T-cell (primary cell): ENCODE results near the gene ACIN1. TPM values are rescaled to one million over a fixed set of nuclear protein-coding genes. Genes with fewer than 3 reads are reported as not detected.

Experiments
- ATAC-seq, 4 experiments: fragments of 200-7000 bp in 3 of 4; fragments of 150-1000 bp in 1 of 4; cut with Tn5 transposase; replicated peaks in 1 of 4; 1 replicate in 3 of 4; 2 replicates in 1 of 4; pipeline ENCODE4 v1.10.0; 2021; ENCODE audit warnings: moderate library complexity in 3 of 4, mild to moderate bottlenecking in 2 of 4, moderate number of reproducible peaks in 1 of 4
- CTCF ChIA-PET, 2 donors: fragments of 300-600 bp; sonication (Branson Sonifier 250); formaldehyde crosslinking; loops; one replicate each; lab custom pipeline; 2022; ENCODE audit warnings: antibody characterized with exemption in 2 of 2; lab: Charles Lee
- POLR2A ChIA-PET, 2 donors: fragments of 300-600 bp; sonication (Branson Sonifier 250); formaldehyde crosslinking; loops; one replicate each; lab custom pipeline; 2022; ENCODE audit warnings: antibody characterized with exemption in 2 of 2; lab: Charles Lee
- DNase-seq, 35 experiments: peaks; one replicate each; pipeline versions ENCODE4 v3.0.0 to v3.0.0-alpha.2; 2013 to 2023
- H3K27ac ChIP-seq: one replicate; pipeline ENCODE4 v1.5.1; 2013; ENCODE audit warnings: low read length
- H3K27me3 ChIP-seq, 2 experiments: replicated peaks in 1 of 2; 1 replicate in 1 of 2; 2 replicates in 1 of 2; pipeline versions ENCODE4 v1.6.1 to v1.7.0; 2013; ENCODE audit warnings: low read length in 1 of 2, mixed read lengths in 1 of 2; ENCODE audit not compliant: control insufficient read depth in 2 of 2, insufficient read depth in 2 of 2; ENCODE audit errors: extremely low read depth in 1 of 2
- H3K36me3 ChIP-seq, 2 donors: 1 replicate in 1 of 2; 2 replicates in 1 of 2; pipeline versions ENCODE4 v1.6.1 to v1.7.0; 2013; ENCODE audit warnings: low read length in 1 of 2; ENCODE audit not compliant: control insufficient read depth in 2 of 2, insufficient read depth in 1 of 2; ENCODE audit errors: extremely low read depth in 1 of 2
- H3K4me1 ChIP-seq, 2 experiments: 1 replicate in 1 of 2; 2 replicates in 1 of 2; pipeline versions ENCODE4 v1.6.1 to v1.7.0; 2013; ENCODE audit warnings: low read length in 2 of 2, mixed read lengths in 1 of 2; ENCODE audit not compliant: insufficient read depth in 2 of 2, control insufficient read depth in 1 of 2; ENCODE audit errors: extremely low read depth in 1 of 2
- H3K4me3 ChIP-seq, 2 donors: 1 replicate in 1 of 2; 2 replicates in 1 of 2; pipeline versions ENCODE4 v1.5.1 to v1.7.0; 2013; ENCODE audit warnings: mild to moderate bottlenecking in 2 of 2, low read length in 1 of 2, moderate library complexity in 1 of 2; ENCODE audit not compliant: control insufficient read depth in 1 of 2; ENCODE audit errors: extremely low read depth in 1 of 2
- H3K9me3 ChIP-seq: 2 replicates; pipeline ENCODE4 v1.7.0; 2013
- H3K27ac Mint-ChIP-seq, 2 donors: one replicate each; pipeline ENCODE4 v1.8.0; 2020 to 2021; ENCODE audit warnings: mild to moderate bottlenecking in 2 of 2, mixed read lengths in 2 of 2
- H3K27me3 Mint-ChIP-seq, 2 donors: one replicate each; pipeline ENCODE4 v1.8.0; 2021 to 2022; ENCODE audit warnings: mixed read lengths in 2 of 2
- H3K36me3 Mint-ChIP-seq: one replicate; pipeline ENCODE4 v1.8.0; 2021; ENCODE audit warnings: mixed read lengths
- H3K4me1 Mint-ChIP-seq, 3 donors: one replicate each; pipeline ENCODE4 v1.8.0; 2020 to 2022; ENCODE audit warnings: mixed read lengths in 3 of 3, mild to moderate bottlenecking in 1 of 3
- H3K4me3 Mint-ChIP-seq, 3 donors: one replicate each; pipeline ENCODE4 v1.8.0; 2020 to 2022; ENCODE audit warnings: mild to moderate bottlenecking in 3 of 3, mixed read lengths in 3 of 3, moderate library complexity in 3 of 3
- H3K9me3 Mint-ChIP-seq, 3 donors: one replicate each; pipeline ENCODE4 v1.8.0; 2020 to 2022; ENCODE audit warnings: mixed read lengths in 3 of 3
- WGBS: methylation state at CpG from one replicate; pipeline ENCODE4 v1.1.5; 2013; ENCODE audit warnings: missing lambda C conversion rate; ENCODE audit not compliant: insufficient coverage; 5-methylcytosine and 5-hydroxymethylcytosine counted together
- total RNA-seq, 35 experiments: library from RNA in 6 of 35; stranded (reverse) in 6 of 35; fragments of 120-200 nt in 1 of 35; gene quantifications; one replicate each; pipeline versions ENCODE4 v1.2.1 to v1.2.4 and lab custom pipeline; 2013 to 2026

ACIN1 gene
- total RNA-seq, 5 donors from 2014 or later (not counting 1 experiment from before 2014, with no cell fraction given): 277 to 326 (median 290) TPM

DNA sequence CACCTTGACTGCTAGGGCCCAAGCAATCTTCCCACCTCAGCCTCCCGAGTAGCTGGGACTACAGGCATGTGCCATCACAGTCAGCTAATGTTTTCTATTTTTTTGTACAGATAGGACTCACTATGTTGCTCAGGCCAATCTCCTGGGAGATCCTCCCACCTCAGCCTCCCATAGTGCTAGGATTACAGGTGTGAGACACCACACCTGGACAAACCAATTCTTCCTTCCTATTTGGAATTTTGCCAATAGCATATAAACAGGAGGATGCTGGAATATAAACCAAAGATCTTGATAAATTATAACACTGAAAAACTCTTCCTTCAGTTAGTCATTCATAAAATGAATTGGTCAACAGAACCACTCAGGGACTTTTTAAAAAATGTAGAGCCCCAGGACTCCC, 8.4 kb downstream of the ACIN1 start:
- ChIA-PET POLR2A (no interaction called here), CTCF (interaction anchor here (0.6 to 1.8 kb wide), 4 partner anchors 9 to 100 kb away, joined by 3 to 7 read pairs (median 3); no protein-coding TSS in a partner anchor)
- H3K36me3 ChIP-seq: peaks cover 17 to 91% of the 10 kb centered on the region in 2 donors
- no peak for ATAC-seq
- H3K4me1 ChIP-seq: peaks cover 0 to 3% of the 10 kb centered on the region in 2 experiments
- Mint-ChIP-seq H3K27ac (no peak overlapping the region), H3K9me3 (no peaks in the 10 kb centered on the region), H3K4me3 (no peak overlapping the region), H3K4me1 (peaks cover 29 to 50% (median 41%) of the 10 kb centered on the region in 3 donors), H3K36me3 (peaks cover 43% of the 10 kb centered on the region), H3K27me3 (no peaks in the 10 kb centered on the region)
- no peaks in the 10 kb centered on the region for H3K9me3 ChIP-seq
- H3K4me3 ChIP-seq: no peak overlapping the region
- no CpG with 5 or more reads among the region's 1 CpG for whole genome bisulfite sequencing
- H3K27ac ChIP-seq: no peak overlapping the region
- DNase-seq: peak in 1 of 35 experiments; percentile 0
- H3K27me3 ChIP-seq: no peaks in the 10 kb centered on the region

DNA sequence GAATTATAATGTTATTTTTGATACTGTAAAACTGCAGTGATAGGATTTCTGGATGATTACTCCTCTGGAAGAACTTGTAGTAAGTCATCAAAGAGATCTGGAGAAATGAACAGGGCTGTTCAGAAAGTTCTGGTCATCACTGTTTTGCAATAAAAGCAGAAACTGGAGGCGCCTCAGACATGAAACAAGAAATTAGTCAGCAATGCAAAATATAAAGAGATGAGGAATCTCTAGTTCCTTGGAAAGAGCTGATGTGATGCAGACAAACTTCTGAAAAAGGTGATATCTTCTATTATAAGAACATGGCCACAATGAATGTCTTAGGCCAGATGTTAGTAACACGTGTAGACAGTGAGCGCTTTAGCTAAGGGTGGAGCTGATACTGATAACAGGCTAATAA, 9.5 kb downstream of the ACIN1 start:
- H3K27me3 Mint-ChIP-seq: no peaks in the 10 kb centered on the region
- peaks cover 51% of the 10 kb centered on the region for H3K36me3 Mint-ChIP-seq
- H3K9me3 Mint-ChIP-seq: no peaks in the 10 kb centered on the region
- ATAC-seq (no peak), DNase-seq (no peak)
- Histone ChIP-seq H3K36me3 (peaks cover 14 to 92% of the 10 kb centered on the region in 2 donors), H3K4me1 (no peaks in the 10 kb centered on the region), H3K27me3 (no peaks in the 10 kb centered on the region), H3K9me3 (no peaks in the 10 kb centered on the region), H3K4me3 (no peak overlapping the region), H3K27ac (no peak overlapping the region)
- ChIA-PET POLR2A (no interaction called here), CTCF (interaction anchor here (0.5 to 1.8 kb wide), 4 partner anchors 8 to 99 kb away, joined by 3 to 7 read pairs (median 3); no protein-coding TSS in a partner anchor)
- no peak overlapping the region for H3K4me3 Mint-ChIP-seq
- no peak overlapping the region for H3K27ac Mint-ChIP-seq
- 79% methylated on average over 2 of the region's 3 CpGs for WGBS
- peaks cover 27 to 54% (median 36%) of the 10 kb centered on the region in 3 donors for H3K4me1 Mint-ChIP-seq

DNA sequence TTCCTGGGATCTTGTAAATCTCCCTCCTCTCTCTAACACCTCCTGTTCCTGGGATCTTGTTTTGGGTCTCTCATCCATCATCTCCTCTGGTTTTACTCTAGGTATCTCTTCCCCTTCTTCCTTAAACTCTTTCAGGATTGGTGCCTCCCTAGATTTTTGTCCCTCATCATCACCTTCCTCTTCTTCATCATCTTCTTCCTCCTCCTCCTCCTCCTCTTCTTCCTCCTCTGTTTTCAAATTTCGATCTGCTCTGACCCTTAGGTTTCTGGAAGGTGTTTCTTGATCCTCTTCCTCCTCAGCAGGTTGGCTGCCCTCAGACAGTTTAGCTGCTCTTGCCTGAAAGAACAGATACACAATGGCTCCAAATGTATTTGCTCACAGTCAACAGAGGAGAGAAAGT, 14.5 kb downstream of the ACIN1 start:
- DNase-seq (no peak), ATAC-seq (no peak)
- WGBS: no CpG with 5 or more reads among the region's 1 CpG
- Histone ChIP-seq H3K9me3 (no peaks in the 10 kb centered on the region), H3K4me1 (no peaks in the 10 kb centered on the region), H3K27me3 (no peaks in the 10 kb centered on the region), H3K4me3 (no peak overlapping the region), H3K27ac (no peak overlapping the region), H3K36me3 (peaks cover 23 to 92% of the 10 kb centered on the region in 2 donors)
- POLR2A ChIA-PET: interaction anchor here in 1 of 2 donors (0.7 kb wide), 1 partner anchor 15 kb away, joined by 3 read pairs; the partner anchor contains the start of genes ACIN1 and C14orf119
- Mint-ChIP-seq H3K27ac (peak overlapping the region; percentile 1 to 65), H3K4me3 (no peak overlapping the region), H3K4me1 (peaks cover 6 to 16% (median 8%) of the 10 kb centered on the region in 3 donors), H3K36me3 (peaks cover 57% of the 10 kb centered on the region), H3K9me3 (no peaks in the 10 kb centered on the region), H3K27me3 (no peaks in the 10 kb centered on the region)
- CTCF ChIA-PET: interaction anchor here (0.5 to 3.0 kb wide), 7 partner anchors 11 to 1256 kb away, joined by 3 to 11 read pairs (median 5); no protein-coding TSS in a partner anchor

DNA sequence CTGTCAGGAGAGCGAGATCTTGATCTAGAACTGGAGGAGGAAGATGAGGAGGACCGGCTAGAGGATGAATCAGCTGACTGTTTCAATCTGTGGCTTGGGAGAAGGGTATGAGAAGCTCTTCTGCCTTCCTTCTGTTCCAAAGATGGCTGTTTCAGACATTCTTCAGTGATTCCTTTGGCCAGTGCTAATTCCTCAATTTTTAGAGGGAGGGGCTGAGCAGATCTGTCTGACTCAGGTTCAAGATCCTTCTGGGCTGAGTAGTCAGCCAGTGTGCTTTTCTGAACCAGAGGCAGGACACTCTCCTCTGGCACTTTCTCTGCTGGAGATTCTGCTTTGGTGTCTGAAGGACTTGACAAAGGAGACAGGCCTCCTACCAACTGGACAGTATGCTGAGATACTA, 15.2 kb downstream of the ACIN1 start:
- POLR2A ChIA-PET: no interaction called here
- H3K36me3 Mint-ChIP-seq: peaks cover 57% of the 10 kb centered on the region

DNA sequence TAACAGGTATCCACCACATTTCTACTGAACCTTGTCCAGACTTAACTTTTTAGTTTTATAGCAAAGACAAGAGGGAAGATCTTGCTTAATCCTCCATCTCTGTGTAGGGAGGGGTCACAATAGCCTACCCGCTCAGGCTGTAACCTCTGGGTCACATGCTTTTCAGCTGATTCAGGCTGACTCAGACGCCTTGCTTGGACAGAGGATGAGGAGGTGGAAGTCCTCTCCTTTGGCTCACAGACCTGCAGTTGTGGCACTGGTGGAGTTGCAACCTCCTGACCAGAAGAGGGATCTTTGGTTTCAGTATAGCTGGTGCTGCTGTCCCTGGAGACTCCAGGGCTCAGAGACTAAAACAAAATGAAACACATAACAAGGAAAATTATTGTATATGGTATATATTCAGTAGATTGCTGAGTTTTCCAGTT, 16.2 kb downstream of the ACIN1 start:
- Mint-ChIP-seq H3K36me3 (peaks cover 55% of the 10 kb centered on the region), H3K4me1 (peaks cover 2 to 8% (median 6%) of the 10 kb centered on the region in 3 donors), H3K27me3 (no peaks in the 10 kb centered on the region), H3K9me3 (no peaks in the 10 kb centered on the region), H3K27ac (no peak overlapping the region), H3K4me3 (no peak overlapping the region)
- POLR2A ChIA-PET: no interaction called here
- peaks cover 29 to 95% of the 10 kb centered on the region in 2 donors for H3K36me3 ChIP-seq
- H3K9me3 ChIP-seq: no peaks in the 10 kb centered on the region
- DNase-seq: no peak
- H3K27me3 ChIP-seq: no peaks in the 10 kb centered on the region
- no peak overlapping the region for H3K4me3 ChIP-seq
- no peaks in the 10 kb centered on the region for H3K4me1 ChIP-seq
- ATAC-seq: no peak
- CTCF ChIA-PET: interaction anchor here (1.1 to 4.6 kb wide), 3 partner anchors 8 to 16 kb away, joined by 3 to 34 read pairs (median 7); partner anchors contain the start of genes ACIN1 (in 1 of the 2) and C14orf119 (in 1 of the 2)
- WGBS: 83% methylated on average over 1 of the region's 2 CpGs
- no peak overlapping the region for H3K27ac ChIP-seq

More for the DNA sequence above, 15.2 kb downstream of the ACIN1 start:
- Mint-ChIP-seq H3K27ac (no peak overlapping the region), H3K9me3 (no peaks in the 10 kb centered on the region), H3K4me3 (no peak overlapping the region), H3K4me1 (peaks cover 4 to 9% (median 6%) of the 10 kb centered on the region in 3 donors), H3K27me3 (no peaks in the 10 kb centered on the region)
- Histone ChIP-seq H3K36me3 (peaks cover 25 to 93% of the 10 kb centered on the region in 2 donors), H3K4me1 (no peaks in the 10 kb centered on the region), H3K27ac (no peak overlapping the region), H3K27me3 (no peaks in the 10 kb centered on the region), H3K4me3 (no peak overlapping the region), H3K9me3 (no peaks in the 10 kb centered on the region)
- ATAC-seq: no peak
- DNase-seq: peak in 1 of 35 experiments; percentile 1
- WGBS: 100% methylated on average over 2 of the region's 2 CpGs
- CTCF ChIA-PET: interaction anchor here in 1 of 2 donors (1.0 to 1.1 kb wide), 2 partner anchors 11 to 93 kb away, joined by 5 read pairs; no protein-coding TSS in a partner anchor

DNA sequence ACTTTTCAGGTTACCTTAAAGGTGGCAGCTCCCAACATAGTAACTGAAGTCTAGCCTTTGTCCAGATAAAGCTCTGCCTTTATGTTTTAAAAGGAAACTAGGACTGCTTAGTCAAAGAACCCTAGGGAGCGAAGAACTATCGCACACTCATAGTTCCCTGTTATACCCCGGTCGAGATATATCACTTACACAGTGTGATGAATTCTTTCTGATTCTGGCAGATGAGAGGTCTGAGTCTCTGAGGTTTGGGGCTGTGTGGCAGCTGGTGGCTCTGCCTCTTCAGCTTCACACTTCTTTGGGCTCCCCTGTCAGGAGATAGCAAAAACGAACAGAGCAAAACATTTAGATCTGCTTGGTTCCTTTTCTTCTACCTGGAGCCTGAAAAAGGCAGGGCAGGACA, 17.0 kb downstream of the ACIN1 start:
- Mint-ChIP-seq H3K27ac (peak overlapping the region in 1 of 2 donors; percentile 34), H3K4me3 (no peak overlapping the region), H3K27me3 (no peaks in the 10 kb centered on the region), H3K36me3 (peaks cover 53% of the 10 kb centered on the region), H3K4me1 (peaks cover 2 to 8% (median 6%) of the 10 kb centered on the region in 3 donors), H3K9me3 (no peaks in the 10 kb centered on the region)
- 100% methylated on average over 1 of the region's 5 CpGs for WGBS
- DNase-seq (no peak), ATAC-seq (no peak)
- H3K4me1 ChIP-seq: no peaks in the 10 kb centered on the region
- H3K27ac ChIP-seq: no peak overlapping the region
- no peaks in the 10 kb centered on the region for H3K27me3 ChIP-seq
- H3K36me3 ChIP-seq: peaks cover 23 to 94% of the 10 kb centered on the region in 2 donors
- ChIA-PET CTCF (interaction anchor here (0.6 to 4.6 kb wide), 16 partner anchors 9 to 243 kb away, joined by 3 to 34 read pairs (median 7); partner anchors contain the start of genes ACIN1 (in 1 of the 2), C14orf119 (in 1 of the 2), CEBPE (in 1 of the 2) and HAUS4 (in 1 of the 2)), POLR2A (interaction anchor here (0.9 to 1.3 kb wide), 3 partner anchors 9 to 17 kb away, joined by 4 to 7 read pairs (median 6); partner anchors contain the start of genes ACIN1 (in 1 of the 2) and C14orf119 (in 1 of the 2))
- H3K9me3 ChIP-seq: no peaks in the 10 kb centered on the region
- H3K4me3 ChIP-seq: no peak overlapping the region
